IPS-11a (cell line): Measurements from ENCODE around the gene KLF7.
"Not testable (repeated sequence)": the region's sequence is repeated elsewhere in the genome, so short reads cannot be mapped to it uniquely, and the experiment has no call there.

Experiments used
- H3K4me3 ChIP-seq: one replicate; pipeline ENCODE4 v1.5.1; 2013; ENCODE audit warnings: low read depth, low read length, control low read depth

Gene KLF7

GRCh38 chr2:207067473-207067872 lies 98.3 kb downstream of the KLF7 start:
- no peak overlapping the region for H3K4me3 ChIP-seq

- no peak overlapping the region for H3K4me3 ChIP-seq
Observed at GRCh38 chr2:207066791-207067460, 98.8 kb downstream of the KLF7 start.

GRCh38 chr2:207066166-207066565 lies 99.6 kb downstream of the KLF7 start:
- no peak overlapping the region for H3K4me3 ChIP-seq

- no peak overlapping the region for H3K4me3 ChIP-seq
Observed at GRCh38 chr2:207064128-207064690, 101.5 kb downstream of the KLF7 start.

DNA sequence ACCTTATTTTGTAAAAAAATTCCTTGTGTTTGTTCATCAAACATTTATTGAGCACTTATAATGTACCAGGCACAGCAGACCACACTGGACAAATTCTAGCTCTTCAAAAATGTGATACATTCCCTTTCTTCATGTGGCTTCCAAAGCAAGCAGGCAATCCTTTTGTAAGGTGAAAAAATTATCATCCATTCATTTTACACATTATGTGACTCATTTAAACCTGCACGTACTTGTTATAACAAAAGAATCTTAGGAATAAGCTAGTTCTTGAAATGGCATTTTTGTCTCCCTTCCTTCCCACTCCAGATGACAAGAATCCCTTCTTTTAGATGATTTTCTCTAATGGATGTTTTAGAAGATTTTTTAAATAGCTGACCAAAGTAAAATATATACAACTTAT lies 104.6 kb downstream of the KLF7 start:
- H3K4me3 ChIP-seq = no peak overlapping the region

GRCh38 chr2:207055257-207055656 lies 110.5 kb downstream of the KLF7 start:
- no peak overlapping the region for H3K4me3 ChIP-seq

- H3K4me3 ChIP-seq = no peak overlapping the region
Observed at GRCh38 chr2:207054521-207054920, 111.2 kb downstream of the KLF7 start.

GRCh38 chr2:207051385-207051965 lies 114.3 kb downstream of the KLF7 start:
- no peak overlapping the region for H3K4me3 ChIP-seq

DNA sequence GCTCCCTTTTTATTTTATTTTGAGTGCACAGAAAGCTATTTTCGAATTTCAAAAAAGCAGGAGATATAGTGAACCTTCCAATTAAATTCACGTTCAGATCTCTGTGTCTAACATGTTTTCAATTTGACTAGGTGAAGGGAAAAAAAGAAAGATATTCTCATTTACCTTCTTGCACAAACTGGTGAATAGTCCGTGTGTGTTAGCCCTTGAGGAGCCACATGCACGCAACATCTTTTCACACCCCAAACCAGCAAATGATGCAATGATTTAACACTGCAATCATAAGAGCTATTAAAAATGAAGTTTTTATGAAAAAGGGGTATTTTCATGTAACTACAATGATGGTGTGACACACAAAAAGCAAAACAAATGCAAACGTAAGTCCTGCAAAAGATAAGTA lies 116.6 kb downstream of the KLF7 start:
- H3K4me3 ChIP-seq = no peak overlapping the region

GRCh38 chr2:207048416-207048815 lies 117.3 kb downstream of the KLF7 start:
- no peak overlapping the region for H3K4me3 ChIP-seq

DNA sequence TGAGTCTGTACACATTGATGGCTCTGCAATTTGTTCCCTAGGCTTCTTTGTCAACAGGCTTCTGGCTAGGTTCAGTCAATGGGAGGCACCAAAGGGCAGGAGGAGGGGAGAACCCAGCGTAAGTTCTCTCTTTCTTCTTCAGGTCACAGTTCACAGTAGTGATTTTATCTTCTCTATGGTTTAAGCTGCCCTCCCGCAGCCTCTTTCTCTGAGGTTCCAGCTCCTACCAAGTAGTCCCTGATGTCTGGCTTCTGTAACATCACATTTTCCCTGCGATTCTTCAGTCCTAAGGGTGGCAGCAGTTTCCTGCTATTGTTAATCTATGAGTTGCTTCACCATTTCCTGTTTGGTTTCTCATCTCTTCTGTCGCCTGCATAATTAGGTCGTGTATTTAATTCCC lies 119.0 kb downstream of the KLF7 start:
- no peak overlapping the region for H3K4me3 ChIP-seq

DNA sequence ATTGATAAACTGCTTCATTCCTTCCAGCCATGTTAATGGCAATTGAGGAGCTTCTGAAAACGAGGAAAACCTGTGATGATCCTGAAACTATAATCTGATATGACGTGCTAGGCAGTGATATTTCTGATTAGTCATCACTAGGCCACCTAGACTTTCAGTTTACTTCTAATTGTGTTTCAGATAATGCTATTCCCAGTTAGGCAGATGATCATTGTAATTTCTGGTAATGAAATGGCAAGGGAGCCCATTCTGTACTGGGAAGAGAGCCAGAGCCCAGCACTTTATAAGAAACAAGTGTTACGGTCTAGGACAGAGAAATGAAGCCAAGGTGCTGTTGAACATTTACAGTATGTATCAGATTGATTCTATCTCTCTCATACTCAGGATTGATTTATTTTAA lies 120.2 kb downstream of the KLF7 start:
- H3K4me3 ChIP-seq = no peak overlapping the region

DNA sequence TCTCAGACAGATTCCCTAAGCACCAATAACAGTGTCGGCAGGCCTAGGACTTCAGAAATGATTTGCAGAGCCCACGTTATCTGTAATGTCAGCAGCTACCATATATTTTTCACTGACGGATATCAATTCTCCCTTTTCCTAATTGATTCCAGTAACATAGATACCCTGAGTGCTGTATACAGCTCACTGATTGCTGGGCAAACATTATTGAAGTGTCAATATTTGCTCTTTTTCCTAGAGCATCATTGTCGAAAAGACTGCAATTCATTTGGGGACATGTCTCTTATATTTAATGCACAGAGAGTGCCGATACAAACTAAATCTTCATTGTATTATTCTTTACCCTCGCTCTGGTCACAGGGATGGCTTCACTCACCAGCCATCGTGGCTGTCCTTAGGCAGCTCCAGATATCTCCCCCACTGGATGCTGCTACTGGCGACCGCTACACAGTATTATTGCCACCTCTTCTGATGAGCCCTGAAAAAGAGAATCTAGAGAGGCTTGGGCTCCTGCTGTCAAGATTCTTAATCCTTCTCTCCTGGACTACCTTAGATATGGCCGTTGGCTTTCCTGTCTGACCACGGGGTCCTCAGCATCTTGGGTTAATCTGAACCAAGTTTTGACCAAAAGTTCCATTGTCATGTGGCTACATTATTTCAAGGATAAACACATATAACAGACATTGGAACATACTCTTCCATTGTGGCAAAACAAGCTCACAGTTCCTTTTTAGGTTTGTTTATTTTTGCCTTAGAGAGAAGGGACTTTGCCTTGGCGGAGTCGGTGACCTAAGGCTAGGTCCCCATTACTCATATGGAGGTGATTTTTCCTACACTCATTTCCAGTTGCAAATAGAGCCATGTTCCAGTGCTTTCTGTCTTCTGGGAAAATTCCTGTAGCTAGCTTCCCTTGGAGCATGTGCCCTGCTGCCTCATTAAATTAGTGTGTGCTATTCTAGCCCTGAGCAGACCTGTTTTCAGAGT lies 121.1 kb downstream of the KLF7 start:
- no peak overlapping the region for H3K4me3 ChIP-seq

DNA sequence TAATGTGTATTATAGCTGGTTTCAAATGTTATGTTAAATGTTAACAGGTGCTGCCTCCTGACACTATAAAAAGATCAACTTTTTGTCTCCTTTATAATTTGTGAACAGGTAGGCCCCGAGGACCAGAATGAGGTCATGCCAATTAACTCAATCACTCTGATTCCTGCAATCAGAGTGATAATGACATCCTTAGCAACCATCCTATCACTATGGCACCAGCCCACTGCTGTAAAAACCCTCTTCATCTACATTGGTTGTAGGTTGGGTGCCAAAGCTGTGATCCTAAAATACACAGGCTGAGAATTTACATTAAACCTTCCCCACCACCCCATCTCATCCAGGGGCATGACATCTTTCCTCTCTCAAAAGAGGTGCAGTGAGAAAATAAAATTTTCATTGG lies 122.9 kb downstream of the KLF7 start:
- no peak overlapping the region for H3K4me3 ChIP-seq

GRCh38 chr2:207041786-207042554 lies 123.8 kb downstream of the KLF7 start:
- H3K4me3 ChIP-seq = no peak overlapping the region

- H3K4me3 ChIP-seq = no peak overlapping the region
Observed at GRCh38 chr2:207041279-207041678, 124.5 kb downstream of the KLF7 start.

DNA sequence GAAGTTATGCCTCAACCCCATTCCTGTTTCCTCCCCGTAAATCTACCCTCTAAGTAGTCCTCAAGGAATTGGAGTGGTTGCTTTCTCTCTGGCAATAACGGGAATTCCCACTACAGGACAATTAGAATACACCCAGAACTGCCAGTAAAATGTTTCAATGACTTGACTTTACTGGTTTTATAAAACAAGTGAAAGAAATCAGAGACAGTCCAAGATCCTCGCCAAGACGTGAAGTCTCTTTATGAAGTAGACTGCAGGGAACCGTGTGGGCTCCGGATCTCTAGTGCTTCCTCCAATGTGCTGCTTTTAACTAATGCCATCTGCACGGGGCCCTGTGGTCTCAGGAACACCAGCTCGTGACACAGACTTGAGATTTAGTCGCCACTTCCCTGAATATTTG lies 125.1 kb downstream of the KLF7 start:
- H3K4me3 ChIP-seq = no peak overlapping the region

DNA sequence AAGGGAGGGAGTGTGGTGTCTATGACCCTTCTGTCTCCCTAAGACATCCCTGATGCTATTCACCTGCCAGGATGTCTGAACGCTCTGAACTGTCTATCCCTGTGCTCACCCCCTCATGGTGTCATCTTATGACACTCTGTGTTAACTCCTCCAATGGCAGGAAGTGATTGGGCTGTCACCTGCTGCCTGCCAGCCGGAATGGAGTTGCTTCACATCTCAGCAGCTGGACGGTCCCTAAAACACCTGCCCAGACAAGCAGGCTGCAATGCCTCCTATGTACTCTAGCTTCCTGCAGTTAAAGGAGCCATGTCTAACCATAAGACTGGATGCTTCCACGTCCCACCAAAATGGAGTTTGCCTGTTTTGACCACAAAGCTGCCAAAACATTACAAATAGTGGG lies 126.5 kb downstream of the KLF7 start:
- no peak overlapping the region for H3K4me3 ChIP-seq

DNA sequence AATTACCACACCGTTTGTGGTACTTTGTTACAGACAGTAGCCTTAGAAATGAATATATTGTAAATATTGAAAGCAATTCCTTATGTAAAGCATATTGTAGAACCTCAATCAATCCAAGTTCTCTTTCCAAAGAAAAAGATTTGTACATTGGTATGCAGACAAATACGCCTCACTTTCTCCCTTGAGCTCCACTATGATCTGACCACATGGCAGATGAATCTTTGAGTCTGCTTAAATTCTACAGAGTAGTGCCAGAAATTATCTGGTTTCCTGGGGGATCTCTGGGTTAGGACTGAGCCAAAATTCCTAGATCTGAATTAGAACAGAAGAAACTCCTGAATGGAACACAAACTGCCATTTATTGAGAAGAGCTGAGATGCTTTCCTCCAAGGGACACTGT lies 127.4 kb downstream of the KLF7 start:
- H3K4me3 ChIP-seq = no peak overlapping the region

DNA sequence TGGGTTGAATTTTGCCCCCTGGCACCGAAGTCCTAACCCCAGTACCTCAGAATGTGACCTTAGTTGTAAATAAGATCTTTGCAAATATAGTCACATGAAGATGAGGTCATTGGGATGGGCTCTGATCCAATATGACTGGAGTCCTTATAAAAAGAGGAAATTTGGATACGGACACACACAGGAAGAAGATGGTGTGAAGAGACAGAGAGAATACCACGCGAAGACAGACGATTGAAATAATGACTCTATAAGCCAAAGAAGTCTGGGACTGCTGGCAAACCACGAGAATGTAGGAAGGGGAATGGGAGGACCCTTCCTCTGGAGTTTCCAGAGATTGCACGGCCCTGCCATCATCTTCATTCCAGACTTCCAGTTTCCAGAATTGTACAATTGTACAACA lies 127.9 kb downstream of the KLF7 start:
- no peak overlapping the region for H3K4me3 ChIP-seq

DNA sequence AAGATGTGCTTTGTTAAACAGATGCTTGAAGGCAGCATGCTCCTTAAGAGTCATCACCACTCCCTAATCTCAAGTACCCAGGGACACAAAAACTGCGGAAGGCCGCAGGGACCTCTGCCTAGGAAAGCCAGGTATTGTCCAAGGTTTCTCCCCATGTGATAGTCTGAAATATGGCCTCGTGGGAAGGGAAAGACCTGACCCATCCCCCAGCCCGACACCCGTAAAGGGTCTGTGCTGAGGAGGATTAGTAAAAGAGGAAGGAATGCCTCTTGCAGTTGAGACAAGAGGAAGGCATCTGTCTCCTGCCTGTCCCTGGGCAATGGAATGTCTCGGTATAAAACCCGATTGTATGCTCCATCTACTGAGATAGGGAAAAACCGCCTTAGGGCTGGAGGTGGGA lies 128.7 kb downstream of the KLF7 start:
- not testable (repeated sequence) for H3K4me3 ChIP-seq
